HG02884 (cell line): Measurements from ENCODE around the gene FAM193A.
"Not testable (repeated sequence)": the region's sequence is repeated elsewhere in the genome, so short reads cannot be mapped to it uniquely, and the experiment has no call there.

Experiments used
- ATAC-seq: cut with Tn5 transposase; IDR thresholded peaks from one replicate; pipeline ENCODE4 v1.9.1; 2021; ENCODE audit warnings: mild to moderate bottlenecking, moderate library complexity; ENCODE audit not compliant: unreplicated experiment

Gene FAM193A

DNA sequence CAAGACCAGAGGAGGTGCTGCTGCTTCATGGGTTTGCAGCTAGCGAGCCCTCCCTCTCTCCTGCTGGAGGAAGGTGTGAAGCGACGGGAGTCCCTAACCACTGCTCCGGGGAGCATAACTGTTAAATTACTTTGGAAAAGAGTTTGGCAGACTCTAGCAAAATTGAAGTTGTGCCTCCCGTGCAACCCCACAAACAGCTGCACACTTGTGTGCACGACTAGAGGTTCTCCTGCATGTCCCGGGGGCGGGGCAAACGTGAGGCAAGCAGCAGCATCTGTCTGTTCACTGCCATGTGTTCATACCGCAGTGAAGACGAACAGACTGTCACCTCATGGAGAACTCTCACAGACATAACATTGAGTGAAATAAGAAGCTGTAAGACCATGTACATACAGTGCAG lies 185.1 kb downstream of the FAM193A start:
- ATAC-seq, result no peak

DNA sequence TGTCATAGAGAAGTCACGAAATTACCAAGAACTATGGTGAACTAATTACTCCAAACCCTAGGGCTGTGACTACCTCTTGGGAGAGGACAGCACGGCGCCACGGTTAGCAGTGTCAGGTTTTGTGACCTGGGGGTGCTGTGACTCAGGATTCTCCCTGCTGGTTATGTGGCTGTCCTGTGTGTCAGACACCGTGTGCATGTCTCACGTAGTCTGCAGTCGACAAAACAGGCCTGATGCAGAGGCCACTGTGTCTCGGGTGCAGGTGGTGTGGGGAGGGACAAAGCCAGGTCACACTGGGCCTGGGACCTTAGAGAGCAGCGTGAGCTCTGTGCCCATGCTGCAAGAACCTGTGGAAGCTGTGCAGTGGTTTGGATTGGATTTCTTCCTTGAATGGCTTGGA lies 185.6 kb downstream of the FAM193A start:
- no peak for ATAC-seq

DNA sequence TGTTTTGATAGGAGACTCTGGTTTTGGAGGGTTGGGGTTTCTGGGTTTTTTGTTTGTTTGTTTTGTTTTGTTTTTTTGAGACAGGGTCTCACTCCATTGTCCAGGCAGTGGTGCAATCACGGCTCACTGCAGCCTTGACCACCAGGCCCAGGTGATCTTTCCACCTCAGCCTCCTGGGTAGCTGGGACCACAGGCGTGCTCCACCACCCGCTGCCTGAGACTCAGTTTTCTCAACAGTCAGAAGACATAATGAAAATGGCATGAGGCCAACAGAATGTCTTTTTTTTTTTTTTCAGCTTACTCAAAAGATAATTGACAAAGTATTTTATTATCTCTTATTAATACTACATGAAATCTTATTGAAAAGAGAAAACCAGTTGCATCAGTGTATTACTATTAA lies 187.3 kb downstream of the FAM193A start:
- no peak for ATAC-seq

DNA sequence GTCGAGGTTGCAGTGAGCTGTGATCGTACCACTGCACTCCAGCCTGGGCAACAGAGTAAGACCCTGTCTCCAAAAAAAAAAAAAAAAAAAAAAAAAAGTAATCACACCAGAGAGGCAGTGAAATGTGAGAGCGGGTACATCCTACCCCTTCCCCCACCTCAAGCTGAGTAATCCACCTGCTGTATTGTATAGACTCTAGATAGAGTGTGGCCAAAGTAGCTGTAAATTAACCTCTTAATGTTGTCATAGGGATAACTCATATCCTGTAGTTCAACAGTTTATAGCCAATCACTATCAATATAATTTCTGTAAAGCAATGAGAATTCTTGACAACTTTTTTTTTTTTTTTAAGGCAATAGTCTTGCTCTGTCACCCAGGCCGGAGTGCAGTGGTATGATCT lies 188.9 kb downstream of the FAM193A start:
- no peak for ATAC-seq

DNA sequence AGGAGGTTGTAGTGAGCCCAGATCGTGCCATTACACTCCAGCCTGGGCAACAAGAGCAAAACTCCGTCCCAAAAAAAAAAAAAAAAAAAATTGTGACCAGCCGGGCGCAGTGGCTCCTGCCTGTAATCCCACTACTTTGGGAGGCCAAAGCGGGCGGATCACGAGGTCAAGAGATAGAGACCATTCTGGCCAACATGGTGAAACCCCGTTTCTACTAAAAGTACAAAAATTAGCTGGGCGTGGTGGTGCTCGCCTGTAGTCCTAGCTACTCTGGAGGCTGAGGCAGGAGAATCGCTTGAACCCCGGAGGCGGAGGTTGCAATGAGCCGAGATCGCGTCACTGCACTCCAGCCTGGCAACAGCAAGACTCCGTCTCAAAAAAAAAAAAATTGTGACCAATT lies 190.4 kb downstream of the FAM193A start:
- not testable (repeated sequence) for ATAC-seq

DNA sequence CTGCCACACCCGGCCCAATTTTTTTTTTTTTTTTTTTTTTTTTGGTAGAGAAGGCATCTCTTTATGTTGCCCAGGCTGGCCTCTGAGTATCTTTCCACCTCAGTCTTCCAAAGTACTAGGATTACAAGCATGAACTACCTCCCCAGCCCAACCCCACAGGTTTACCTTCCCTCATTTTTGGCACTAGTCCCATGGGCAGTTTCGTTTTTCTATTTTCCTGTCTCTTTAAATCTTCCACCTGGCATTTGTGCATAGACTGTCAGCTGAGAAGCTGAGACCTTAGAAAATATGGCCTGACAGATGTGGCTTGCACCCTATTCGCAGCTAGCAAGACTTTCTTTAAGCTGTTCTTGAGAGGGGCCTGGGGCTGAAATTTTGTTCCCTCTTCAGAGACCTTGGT lies 191.8 kb downstream of the FAM193A start:
- ATAC-seq, result no peak

DNA sequence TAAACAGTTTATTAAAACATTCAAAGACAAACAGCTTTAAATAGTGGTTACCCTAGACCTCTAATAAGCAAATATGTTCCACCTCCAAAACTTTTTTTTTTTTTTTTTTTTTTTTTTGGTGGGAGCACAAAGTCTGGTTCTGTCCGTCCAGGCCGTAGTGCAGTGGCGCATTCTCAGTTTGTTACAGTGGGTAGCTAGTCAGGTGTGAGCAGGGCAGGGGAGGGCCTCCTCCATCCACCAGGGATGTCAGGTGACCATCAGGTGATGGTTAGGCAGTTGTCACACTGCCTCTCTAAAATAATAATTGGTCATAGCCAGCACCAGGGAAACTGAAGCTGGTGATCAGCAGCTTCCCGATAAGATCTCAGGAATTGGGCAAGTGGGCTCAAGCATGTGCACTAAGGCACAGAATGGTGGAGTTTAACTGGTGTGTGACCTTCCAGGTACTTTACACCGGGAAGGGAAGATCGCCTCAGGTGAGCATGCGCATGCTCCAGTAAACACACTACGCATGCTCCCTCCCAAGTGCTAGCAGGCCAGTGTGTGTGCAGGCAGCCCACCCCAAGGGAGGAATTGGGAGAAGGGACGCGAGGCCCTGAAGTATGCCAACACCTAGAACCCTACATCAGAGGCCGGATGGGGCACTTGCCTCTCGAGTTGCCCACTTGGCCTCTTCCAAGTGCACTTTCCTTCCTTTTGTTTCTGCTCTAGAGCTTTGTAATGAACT lies 192.5 kb downstream of the FAM193A start:
- ATAC-seq, result no peak

DNA sequence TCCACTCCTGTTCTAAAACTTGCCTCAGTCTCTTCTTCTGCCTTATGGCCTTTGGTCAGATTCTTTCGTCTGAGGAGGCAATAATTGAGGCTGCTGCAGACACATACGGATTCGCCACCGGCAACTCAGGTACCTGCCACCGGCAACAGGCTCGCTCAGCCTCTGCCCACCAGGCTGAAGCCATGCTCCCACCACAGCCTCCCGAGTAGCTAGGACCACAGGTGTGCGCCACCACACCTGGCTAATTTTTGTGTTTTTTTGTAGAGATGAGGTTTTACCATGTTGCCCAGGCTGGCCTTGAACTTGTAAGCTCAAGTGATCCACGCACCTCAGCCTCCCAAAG lies 193.1 kb downstream of the FAM193A start:
- ATAC-seq, result no peak

DNA sequence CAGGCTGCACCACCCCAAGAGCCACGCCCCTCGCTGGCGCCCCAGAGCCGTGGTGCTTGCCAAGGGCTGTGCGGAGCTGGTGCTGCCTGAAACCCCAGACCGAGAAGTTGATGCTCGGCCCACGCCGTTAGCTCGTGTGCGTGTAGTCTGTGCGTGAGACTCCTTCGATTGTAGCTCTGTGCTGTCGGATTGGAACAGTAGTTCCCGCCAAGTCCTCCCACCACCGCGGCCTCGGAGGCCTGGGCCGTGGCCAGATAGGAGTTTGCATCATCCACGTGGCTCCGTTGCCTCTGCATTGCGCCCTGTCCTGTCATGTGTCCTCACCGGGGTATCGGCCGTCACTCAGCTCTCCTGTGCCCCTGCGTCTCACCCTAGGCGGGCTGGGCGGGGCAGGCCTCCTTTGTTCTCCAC lies 195.5 kb downstream of the FAM193A start:
- ATAC-seq, result no peak

DNA sequence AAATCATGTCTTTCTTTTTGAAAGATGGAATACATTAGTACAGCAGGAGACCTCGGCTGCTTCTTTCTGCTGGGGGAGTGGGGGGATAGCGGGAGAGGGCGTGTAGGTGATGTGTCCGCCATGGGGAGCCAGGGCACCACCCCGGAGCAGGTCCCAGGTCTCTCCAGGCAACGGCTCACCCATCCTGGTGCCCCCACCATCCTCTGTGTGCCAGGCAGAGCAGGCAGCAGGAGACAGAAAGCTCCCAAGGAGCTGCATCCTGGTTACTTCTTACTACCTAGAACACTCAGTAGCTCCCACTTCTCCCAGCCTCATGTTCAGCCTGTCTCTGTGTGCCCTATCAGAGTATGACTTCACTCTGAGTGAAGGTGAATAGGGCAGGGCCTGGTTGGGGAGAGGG lies 196.1 kb downstream of the FAM193A start:
- ATAC-seq, result no peak

DNA sequence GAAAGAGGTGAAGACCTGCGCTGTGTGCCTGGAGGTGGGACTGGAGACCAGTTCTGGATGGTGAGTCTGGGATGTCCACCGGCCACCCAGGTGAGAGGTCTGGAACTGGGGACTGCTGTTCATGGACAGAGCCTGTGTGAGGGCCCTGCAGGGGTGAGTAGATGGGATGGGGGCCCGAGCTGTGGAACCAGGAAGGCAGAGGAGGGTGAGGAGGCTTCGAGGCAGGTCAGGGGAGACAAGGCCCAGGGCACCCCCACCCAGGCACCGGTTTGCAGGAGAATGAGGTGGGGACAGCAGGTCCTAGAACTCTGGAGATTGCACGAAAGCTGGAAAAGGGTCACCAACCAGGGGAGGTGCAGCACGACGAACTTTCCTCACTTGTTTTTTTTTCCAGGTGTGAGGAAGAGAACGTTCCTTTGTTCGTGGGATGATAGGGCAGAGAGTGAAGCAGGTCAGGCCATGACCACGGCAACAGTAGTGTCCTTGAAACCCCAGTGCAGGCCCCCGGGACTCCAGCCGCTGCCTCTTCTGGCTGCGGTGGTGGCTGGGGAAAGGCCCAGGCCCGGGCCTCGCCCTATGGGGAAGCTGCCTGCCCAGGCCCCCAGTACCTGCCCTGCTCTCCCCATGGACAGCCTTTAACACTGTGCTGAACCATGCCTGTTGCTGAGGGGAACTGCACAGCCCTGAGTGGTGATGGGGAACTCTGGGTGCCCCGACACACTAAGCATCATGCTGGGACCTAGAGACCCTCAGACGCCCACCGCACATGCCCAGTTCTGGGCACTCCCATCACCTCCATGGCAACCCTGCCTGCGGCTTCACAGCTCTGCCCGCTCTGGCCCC lies 196.8 kb downstream of the FAM193A start:
- ATAC-seq, result no peak

DNA sequence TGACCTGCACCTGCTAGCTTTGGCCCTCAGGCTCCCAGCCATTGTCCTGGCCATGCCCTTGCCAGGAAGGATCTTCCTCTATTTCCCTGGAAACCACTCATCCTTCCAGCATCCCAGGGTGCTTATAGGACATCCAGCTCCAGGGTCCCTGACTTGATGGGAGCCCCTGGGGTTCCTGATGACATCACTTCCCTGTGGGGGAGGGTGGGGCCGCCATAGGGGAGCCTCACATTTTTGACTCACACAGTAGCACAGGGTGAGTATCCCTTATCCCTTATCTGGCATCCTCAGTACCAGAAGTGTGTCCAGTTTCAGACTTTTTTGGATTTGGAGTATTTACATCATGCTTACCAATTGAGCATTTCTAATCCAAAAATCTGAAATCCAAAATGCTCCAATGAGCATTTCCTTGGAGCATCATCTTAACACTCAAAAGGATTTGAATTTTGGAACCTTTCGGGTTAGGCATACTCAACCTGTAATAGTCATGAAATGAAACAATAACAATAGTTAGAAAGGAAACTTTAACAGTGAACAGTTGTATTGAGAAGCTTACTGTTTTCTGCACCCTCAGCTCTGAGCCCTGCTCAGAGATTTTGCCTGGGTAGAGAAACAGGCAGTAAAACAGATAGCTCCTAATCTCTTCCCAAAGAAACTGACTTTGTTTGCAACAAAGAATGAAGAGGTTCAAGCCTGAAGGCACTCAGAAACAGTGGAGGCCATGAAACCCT lies 197.6 kb downstream of the FAM193A start:
- ATAC-seq, result no peak

DNA sequence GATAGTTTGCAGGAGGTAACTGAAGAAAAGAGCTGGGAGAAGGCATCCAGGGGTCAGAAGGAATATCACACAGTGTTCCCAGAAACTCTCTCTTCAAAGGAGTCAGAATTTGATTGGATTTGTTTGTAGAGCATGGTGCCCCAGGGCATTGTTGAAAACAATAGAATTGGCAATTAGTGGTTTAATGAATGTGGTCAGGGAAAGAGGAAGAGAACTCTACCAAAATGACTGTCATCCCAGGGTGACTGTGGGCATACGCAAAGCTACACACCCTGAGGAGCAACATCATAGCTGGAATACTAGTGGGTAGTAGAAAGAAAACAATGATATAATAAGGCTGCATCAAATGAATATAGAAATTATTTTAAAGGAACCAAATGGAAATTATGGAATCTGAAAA lies 198.2 kb downstream of the FAM193A start:
- no peak for ATAC-seq

DNA sequence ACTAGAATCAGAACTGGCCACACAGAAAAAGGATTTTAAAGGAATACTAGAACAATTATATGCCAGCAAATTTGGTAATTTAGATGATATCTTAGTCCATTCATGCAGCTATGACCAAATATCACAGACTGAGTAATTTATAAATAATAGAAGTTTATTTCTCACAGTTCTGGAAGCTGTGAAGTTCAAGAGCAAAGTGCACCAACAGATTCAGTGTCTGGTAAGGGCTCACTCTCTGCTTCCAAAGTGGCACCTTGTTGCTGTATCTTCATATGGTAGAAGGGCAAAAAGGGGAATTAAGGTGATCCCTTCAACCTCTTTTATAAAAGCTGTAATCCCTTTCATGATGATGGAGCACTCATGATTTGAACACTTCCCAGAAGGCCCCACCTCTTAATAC lies 199.4 kb downstream of the FAM193A start:
- no peak for ATAC-seq

DNA sequence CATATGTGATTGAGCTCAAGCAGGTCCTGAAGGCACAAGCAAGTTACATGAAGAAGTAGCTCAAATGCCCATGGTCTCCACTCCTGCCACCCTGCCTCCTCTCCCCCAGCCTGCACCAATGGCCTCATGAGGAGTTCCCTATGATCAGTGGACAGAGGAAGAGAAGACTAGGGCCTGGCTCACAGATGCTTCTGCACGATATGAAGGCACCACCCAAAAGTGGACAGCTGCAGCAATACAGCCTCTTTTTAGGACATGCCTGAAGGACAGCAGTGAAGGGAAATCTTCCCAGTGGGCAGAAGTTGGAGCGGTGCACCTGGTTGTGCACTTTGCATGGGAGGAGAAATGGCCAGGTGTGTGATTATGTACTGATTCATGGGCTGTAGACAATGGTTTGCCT lies 201.8 kb downstream of the FAM193A start:
- not testable (repeated sequence) for ATAC-seq

DNA sequence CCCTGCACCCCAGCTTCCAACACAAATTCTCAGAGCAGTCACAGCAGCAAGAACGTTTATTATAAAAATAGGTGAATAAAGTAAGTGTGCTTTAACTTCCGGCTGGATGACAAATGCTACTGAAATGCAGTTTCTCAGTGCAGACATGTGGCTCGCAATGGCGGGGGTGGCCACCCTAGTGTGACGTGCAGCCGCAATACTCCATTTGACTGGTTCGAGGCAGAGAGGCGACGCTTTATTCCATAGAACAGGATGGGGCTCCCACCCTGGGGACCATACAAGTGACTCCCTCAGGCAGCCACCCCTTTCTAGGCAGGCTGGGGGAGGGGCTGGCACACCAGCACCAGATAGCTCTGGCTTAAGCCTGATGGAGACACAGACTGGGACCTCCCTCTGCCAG lies 205.2 kb downstream of the FAM193A start:
- ATAC-seq, result no peak

DNA sequence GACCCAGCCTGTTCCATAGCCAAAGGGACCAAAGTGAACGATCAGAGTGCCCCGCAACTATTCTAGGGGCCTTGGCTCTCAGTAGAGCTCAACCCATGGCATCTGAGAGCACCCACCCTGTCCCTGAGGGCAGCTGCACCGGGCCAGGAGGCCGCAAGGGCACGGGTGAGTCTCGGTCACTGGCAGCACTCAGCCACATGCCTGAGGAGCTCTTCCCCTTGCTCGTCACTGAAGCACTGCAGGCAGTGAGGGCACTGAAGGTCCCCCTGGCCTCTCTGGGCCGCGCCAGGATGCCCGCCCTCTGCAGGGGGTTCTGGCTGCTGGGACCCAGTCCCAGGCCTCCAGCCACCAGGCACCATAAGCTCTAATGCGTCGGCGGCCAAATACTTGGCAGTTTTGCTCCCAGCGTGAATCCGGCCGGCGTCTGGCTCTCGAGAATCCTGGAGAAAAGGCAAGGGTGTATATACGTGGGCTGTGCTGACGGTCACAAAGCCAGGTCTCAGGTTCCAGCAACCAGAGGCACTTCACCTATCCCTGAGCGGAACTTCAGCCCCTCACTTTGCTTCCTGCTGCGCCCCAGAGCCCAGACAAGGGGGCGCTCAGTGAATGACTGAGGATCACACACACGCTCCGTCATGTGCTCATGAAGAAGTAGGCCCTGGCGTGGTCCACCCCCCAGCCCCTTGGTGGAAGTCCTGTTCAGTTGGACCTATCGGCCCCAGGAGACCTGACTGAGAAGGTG lies 205.8 kb downstream of the FAM193A start:
- ATAC-seq, result no peak

DNA sequence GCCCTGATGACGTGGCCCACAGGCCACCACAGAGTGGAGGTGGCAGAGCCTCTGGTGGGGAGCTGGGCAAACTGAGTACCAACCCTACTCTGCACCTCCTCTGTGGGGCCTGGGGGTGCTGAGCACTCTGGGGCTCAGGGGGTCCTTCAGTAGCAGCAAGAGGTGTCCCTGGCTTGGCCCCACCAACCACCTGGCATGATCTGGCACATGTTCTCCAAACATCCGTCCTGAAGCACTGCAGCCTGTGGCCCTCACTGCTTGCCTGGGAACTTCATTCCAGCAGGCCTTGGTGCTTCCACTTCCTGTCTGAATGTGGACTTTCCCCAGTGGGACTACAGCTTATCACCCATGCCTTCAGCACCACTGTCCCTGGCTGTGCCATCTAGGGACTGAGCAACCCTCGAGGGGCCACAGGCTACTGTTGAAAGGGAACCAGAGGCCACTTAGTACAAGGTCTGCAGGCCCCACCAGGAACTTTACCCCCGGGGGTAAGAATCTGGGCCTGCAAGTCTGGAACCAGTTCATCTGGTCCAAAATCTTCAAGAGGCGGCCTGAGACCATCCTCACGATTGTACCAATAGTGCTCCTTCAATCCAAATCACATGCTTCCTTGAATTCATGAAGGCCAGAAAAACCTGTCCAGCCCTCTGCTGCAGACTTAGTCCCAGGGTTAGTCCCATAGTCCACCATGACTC lies 206.5 kb downstream of the FAM193A start:
- ATAC-seq, result no peak

DNA sequence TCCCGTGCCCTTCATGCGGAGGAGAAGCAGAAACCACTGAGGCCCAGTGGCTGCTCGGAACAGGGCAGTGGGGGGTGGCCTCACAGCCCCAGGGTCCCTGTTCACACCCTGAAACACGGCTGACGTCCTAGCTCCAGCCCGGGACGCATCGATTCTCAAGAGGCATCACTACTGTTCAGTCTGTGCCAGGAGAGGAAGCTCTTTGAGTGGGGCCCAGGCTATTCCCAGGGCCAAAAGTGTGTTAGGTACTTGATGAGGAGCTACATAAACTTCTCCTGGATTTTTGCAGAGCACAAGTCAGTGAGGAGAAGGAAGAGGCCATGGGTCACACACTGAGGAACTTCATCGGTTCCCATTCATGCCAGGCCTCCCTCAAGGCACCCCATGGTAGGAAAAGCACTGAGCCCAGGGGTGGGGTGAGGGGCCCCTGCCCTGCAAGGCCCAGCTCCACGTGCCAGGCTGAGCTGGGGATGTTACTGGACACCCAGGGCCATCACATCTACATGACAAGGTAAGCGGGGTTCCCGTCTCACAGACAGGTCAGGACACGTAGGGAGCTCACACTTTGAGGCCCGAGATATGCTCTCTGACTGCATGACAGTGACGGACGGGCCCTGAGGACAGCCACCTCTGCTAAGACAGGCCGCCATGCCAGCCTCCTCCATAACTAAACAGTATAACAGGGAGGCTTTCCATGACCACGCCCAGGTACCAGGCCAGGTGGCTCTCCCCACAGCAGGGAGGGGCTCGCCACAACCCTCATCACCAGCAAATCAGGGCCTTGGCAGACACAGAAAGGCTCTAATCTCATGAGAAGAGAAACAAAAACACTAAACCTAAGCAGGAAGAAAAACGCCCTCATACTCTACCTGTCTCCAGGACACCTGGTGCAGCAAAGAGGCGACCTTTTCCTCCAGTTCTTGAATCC lies 207.3 kb downstream of the FAM193A start:
- ATAC-seq, result no peak
